HL-60 (cell line): ENCODE results near the gene NEGR1.

Source experiments
- GABPA ChIP-seq: IDR thresholded peaks from 2 replicates; pipeline ENCODE4 v1.6.1; 2012; ENCODE audit warnings: low read depth
- POLR2AphosphoS5 ChIP-seq: IDR thresholded peaks from 2 replicates; pipeline ENCODE4 v1.6.1; 2012; ENCODE audit warnings: low read depth
- REST ChIP-seq: IDR thresholded peaks from 2 replicates; pipeline ENCODE4 v1.6.1; 2012; ENCODE audit warnings: low read depth; ENCODE audit not compliant: insufficient replicate concordance
- SPI1 ChIP-seq: IDR thresholded peaks from 2 replicates; pipeline ENCODE4 v1.6.1; 2012; ENCODE audit warnings: low read depth, mild to moderate bottlenecking, borderline replicate concordance
- TF ChIP-seq, protein P1 (sequence below): IDR thresholded peaks from one replicate; pipeline ENCODE4 v1.5.1; 2011; ENCODE audit warnings: low read length, control low read depth, inconsistent platforms; ENCODE audit not compliant: insufficient read depth

DNA sequence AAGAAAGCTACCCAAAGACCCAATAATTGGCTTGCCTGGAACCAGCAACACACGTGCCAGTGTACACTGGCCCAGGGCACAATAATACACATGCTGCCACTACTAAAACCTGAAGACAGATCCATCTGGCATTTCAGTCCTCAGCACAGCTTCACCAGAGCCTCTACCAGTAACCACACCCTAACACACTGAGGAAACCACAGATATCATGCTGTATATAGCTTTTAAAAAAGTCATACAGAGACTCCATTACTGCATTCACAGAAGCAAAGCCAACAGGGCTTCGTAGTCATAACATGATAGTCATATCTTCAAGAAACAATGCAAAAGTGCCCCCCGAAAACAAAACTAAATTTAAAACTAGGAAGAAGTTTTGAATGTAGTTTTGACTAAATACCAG lies 40.6 kb upstream of the NEGR1 start:
- TF ChIP-seq, protein P1, sequence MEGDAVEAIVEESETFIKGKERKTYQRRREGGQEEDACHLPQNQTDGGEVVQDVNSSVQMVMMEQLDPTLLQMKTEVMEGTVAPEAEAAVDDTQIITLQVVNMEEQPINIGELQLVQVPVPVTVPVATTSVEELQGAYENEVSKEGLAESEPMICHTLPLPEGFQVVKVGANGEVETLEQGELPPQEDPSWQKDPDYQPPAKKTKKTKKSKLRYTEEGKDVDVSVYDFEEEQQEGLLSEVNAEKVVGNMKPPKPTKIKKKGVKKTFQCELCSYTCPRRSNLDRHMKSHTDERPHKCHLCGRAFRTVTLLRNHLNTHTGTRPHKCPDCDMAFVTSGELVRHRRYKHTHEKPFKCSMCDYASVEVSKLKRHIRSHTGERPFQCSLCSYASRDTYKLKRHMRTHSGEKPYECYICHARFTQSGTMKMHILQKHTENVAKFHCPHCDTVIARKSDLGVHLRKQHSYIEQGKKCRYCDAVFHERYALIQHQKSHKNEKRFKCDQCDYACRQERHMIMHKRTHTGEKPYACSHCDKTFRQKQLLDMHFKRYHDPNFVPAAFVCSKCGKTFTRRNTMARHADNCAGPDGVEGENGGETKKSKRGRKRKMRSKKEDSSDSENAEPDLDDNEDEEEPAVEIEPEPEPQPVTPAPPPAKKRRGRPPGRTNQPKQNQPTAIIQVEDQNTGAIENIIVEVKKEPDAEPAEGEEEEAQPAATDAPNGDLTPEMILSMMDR: no peak
- TF ChIP-seq REST (no peak), SPI1 (no peak), POLR2AphosphoS5 (no peak), GABPA (no peak)
